HCT116 (cell line): ENCODE results near the gene LSM11.

ENCODE experiments used
- CTCF ChIP-seq, 3 experiments: fragments of 200-600 bp in 1 of 3; sonication (generic) in 1 of 3; IDR thresholded peaks in 2 of 3; conservative IDR thresholded peaks in 1 of 3; 2 replicates each; pipeline ENCODE4 v1.5.1; 2012 to 2017; ENCODE audit warnings: low read depth in 2 of 3, low read length in 2 of 3, antibody characterized with exemption in 1 of 3, borderline replicate concordance in 1 of 3, control low read depth in 1 of 3, mild to moderate bottlenecking in 1 of 3, mixed read lengths in 1 of 3, mixed run types in 1 of 3, moderate library complexity in 1 of 3; ENCODE audit not compliant: insufficient read depth in 1 of 3
- EZH2 ChIP-seq: fragments of 200-600 bp; sonication (generic); IDR thresholded peaks from 2 replicates; pipeline ENCODE4 v1.6.1; 2017; ENCODE audit warnings: antibody characterized with exemption, mixed run types
- FOSL1 ChIP-seq: IDR thresholded peaks from 2 replicates; pipeline ENCODE4 v1.6.1; 2012; ENCODE audit warnings: low read depth
- MAX ChIP-seq: IDR thresholded peaks from 2 replicates; pipeline ENCODE4 v1.6.1; 2012
- POLR2A ChIP-seq: IDR thresholded peaks from 2 replicates; pipeline ENCODE4 v1.7.0; 2011; ENCODE audit warnings: borderline replicate concordance; ENCODE audit not compliant: insufficient read depth, insufficient read length; ENCODE audit errors: extremely low read depth
- POLR2AphosphoS5 ChIP-seq: IDR thresholded peaks from 2 replicates; pipeline ENCODE4 v1.6.1; 2011; ENCODE audit warnings: mild to moderate bottlenecking, low read depth, low read length, moderate library complexity
- RAD21 ChIP-seq: IDR thresholded peaks from 2 replicates; pipeline ENCODE4 v1.6.1; 2012; ENCODE audit warnings: low read depth, mild to moderate bottlenecking
- REST ChIP-seq: IDR thresholded peaks from 2 replicates; pipeline ENCODE4 v1.6.1; 2012; ENCODE audit warnings: low read depth
- SIN3A ChIP-seq: IDR thresholded peaks from 2 replicates; pipeline ENCODE4 v1.6.1; 2012; ENCODE audit warnings: low read depth
- SP1 ChIP-seq: IDR thresholded peaks from 2 replicates; pipeline ENCODE4 v1.6.1; 2012; ENCODE audit warnings: low read depth
- YY1 ChIP-seq: IDR thresholded peaks from 2 replicates; pipeline ENCODE4 v1.6.1; 2011; ENCODE audit warnings: low read length, low read depth, moderate library complexity, mild to moderate bottlenecking; ENCODE audit not compliant: insufficient replicate concordance; ENCODE audit errors: extremely low read depth
- ZBTB33 ChIP-seq: IDR thresholded peaks from 2 replicates; pipeline ENCODE4 v1.6.1; 2011; ENCODE audit warnings: mild to moderate bottlenecking, low read length, moderate library complexity; ENCODE audit not compliant: insufficient replicate concordance; ENCODE audit errors: extremely low read depth

GRCh38 chr5:157732596-157733262 is 10.8 kb upstream of the LSM11 start:
- TF ChIP-seq SP1 = no peak
- TF ChIP-seq CTCF (IDR thresholded peaks at IDR 0.05 in 2 of 3, conservative IDR thresholded peaks at IDR 0.05 in 1 of 3; ENCODE audit: borderline replicate concordance in 1 of 3, insufficient read depth in 1 of 3, low read depth in 2 of 3, low read length in 2 of 3) = no peak
- no peak for TF ChIP-seq MAX
- TF ChIP-seq POLR2A = no peak
- TF ChIP-seq POLR2AphosphoS5 = no peak
- no peak for TF ChIP-seq FOSL1
- no peak for TF ChIP-seq YY1
- TF ChIP-seq EZH2 = no peak
- TF ChIP-seq RAD21 = no peak
- no peak for TF ChIP-seq REST
- no peak for TF ChIP-seq ZBTB33
- TF ChIP-seq SIN3A = no peak
